ENCODE results near the gene ACVR2A. TPM values are rescaled to one million over a fixed set of nuclear protein-coding genes. Genes with fewer than 3 reads are reported as not detected.

The ACVR2A gene
- total RNA-seq (ENCODE audit: low replicate concordance): 5.3 and 31.0 TPM in 2 replicates

DNA sequence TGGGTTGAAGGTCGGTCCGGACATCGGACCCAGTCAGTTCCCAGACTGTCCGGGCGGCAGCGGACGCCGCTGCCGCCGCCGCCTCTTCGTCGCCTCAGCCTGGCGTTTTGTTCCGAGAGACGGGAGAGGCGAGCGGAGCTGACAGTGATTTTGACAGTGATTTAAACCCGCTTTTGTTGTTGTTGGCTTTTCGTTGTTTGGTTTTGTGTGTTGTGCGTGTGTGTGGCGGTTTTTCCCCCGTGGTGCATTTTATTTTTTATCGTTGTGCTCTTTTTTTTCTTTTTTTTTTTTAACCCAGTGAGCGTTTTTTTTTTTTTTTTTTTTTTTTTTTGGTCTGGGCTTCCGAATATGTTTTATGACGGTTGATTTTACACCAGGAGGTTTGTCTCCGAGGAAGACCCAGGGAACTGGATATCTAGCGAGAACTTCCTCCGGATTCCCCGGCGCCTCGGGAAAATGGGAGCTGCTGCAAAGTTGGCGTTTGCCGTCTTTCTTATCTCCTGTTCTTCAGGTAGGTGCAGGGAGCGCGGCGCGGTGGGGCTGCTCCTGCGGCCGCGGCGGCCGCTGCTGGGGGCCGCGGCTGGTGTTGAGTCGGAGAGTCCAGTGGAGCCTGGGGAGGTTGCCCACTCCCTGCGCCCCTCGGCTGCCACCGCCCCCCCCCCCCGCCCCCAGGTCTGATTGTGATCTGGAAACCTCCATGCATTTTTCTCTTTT lies at the start of gene ACVR2A:
ACVR2A (plus strand) TSS at position 333 of the 714 bp plus-strand sequence; CDS start at position 457, 124 bp downstream.

Other genes starting within 250 kb of the ACVR2A start
- 12.3 and 20.7 TPM in 2 replicates for gene ORC4, start 175.7 kb downstream of the ACVR2A start, total RNA-seq (ENCODE audit: low replicate concordance)
- 10.8 and 23.3 TPM in 2 replicates for gene MBD5, start 176.1 kb downstream of the ACVR2A start, total RNA-seq (ENCODE audit: low replicate concordance)

All from smooth muscle cell of the coronary artery (primary cell).